Endothelial cell of umbilical vein (primary cell): ENCODE measurements around the gene FGD3. TPM values are rescaled to one million over a fixed set of nuclear protein-coding genes. Genes with fewer than 3 reads are reported as not detected.

Experiments
- BruUV-seq: library from RNA; stranded (reverse); fragments of 400-500 nt; replicated peaks from 2 replicates; lab custom pipeline; 2021; lab: Mats Ljungman, UMichigan
- CTCF ChIA-PET: fragments of 300-600, 350-600 bp; sonication (Branson Sonifier 250); formaldehyde crosslinking; loops from one replicate; lab custom pipeline; 2021; ENCODE audit warnings: antibody characterized with exemption, inconsistent platforms; lab: Charles Lee
- POLR2A ChIA-PET: fragments of 300-600, 350-600 bp; sonication (Branson Sonifier 250); formaldehyde crosslinking; loops from one replicate; lab custom pipeline; 2021; ENCODE audit warnings: antibody characterized with exemption, inconsistent platforms; lab: Charles Lee
- DNase-seq: peaks from one replicate; pipeline ENCODE4 v3.0.0-alpha.2; 2011; ENCODE audit warnings: low read depth, low spot score
- FAIRE-seq: peaks from 2 replicates; lab custom pipeline; 2011; peaks lifted over from hg19 to GRCh38; lab: Jason Lieb, UNC
- H2AFZ ChIP-seq: 2 replicates; pipeline ENCODE4 v1.6.0; 2012; ENCODE audit warnings: low read depth, low read length, control low read depth, inconsistent platforms
- H3K27ac ChIP-seq: 2 replicates; pipeline ENCODE4 v1.5.1; 2011; ENCODE audit warnings: low read depth, mild to moderate bottlenecking, control low read depth, low read length, moderate library complexity; ENCODE audit not compliant: insufficient read depth
- H3K27me3 ChIP-seq, 2 experiments: 2 replicates each; pipeline versions ENCODE4 v1.6.0 to v1.6.1; 2011; ENCODE audit warnings: low read length in 2 of 2, mixed read lengths in 1 of 2; ENCODE audit not compliant: control insufficient read depth in 2 of 2, insufficient read depth in 2 of 2
- H3K36me3 ChIP-seq, 2 experiments: 2 replicates in 1 of 2; 3 replicates in 1 of 2; pipeline ENCODE4 v1.5.1; 2011; ENCODE audit warnings: low read length in 2 of 2, mild to moderate bottlenecking in 1 of 2, moderate library complexity in 1 of 2; ENCODE audit not compliant: control insufficient read depth in 2 of 2, insufficient read depth in 2 of 2; ENCODE audit errors: extremely low read depth in 1 of 2
- H3K4me1 ChIP-seq: 3 replicates; pipeline ENCODE4 v1.5.1; 2011; ENCODE audit warnings: mild to moderate bottlenecking, low read length; ENCODE audit not compliant: control insufficient read depth, insufficient read depth; ENCODE audit errors: extremely low read depth
- H3K4me2 ChIP-seq: 2 replicates; pipeline ENCODE4 v1.6.1; 2011; ENCODE audit warnings: low read length, control low read depth, mixed read lengths; ENCODE audit not compliant: insufficient read depth
- H3K4me3 ChIP-seq, 3 experiments: fragments of 200-600 bp in 1 of 3; sonication (generic), shearing (Covaris generic) in 1 of 3; replicated peaks in 1 of 3; 2 replicates each; pipeline ENCODE4 v1.5.1; 2011 to 2016; ENCODE audit warnings: control low read depth in 3 of 3, low read length in 3 of 3, mild to moderate bottlenecking in 2 of 3, inconsistent platforms in 1 of 3, low read depth in 1 of 3, moderate library complexity in 1 of 3; ENCODE audit not compliant: insufficient read depth in 1 of 3
- H3K79me2 ChIP-seq: 2 replicates; pipeline ENCODE4 v1.6.0; 2012; ENCODE audit warnings: low read length, inconsistent platforms; ENCODE audit not compliant: control insufficient read depth, insufficient read depth
- H3K9ac ChIP-seq: replicated peaks from 2 replicates; pipeline ENCODE3; 2011; ENCODE audit warnings: low read length, control low read depth; ENCODE audit not compliant: insufficient read depth; ENCODE audit errors: extremely low read depth
- H3K9me1 ChIP-seq: replicated peaks from 3 replicates; pipeline ENCODE4 v1.6.0; 2011; ENCODE audit warnings: mild to moderate bottlenecking, low read length; ENCODE audit not compliant: control insufficient read depth, insufficient read depth; ENCODE audit errors: extremely low read depth
- H3K9me3 ChIP-seq: replicated peaks from 2 replicates; pipeline ENCODE4 v1.5.1; 2012; ENCODE audit warnings: low read length, inconsistent platforms; ENCODE audit not compliant: control insufficient read depth, insufficient read depth
- H4K20me1 ChIP-seq: replicated peaks from 2 replicates; pipeline ENCODE3; 2011; ENCODE audit warnings: mild to moderate bottlenecking, low read length; ENCODE audit not compliant: control insufficient read depth, insufficient read depth; ENCODE audit errors: extremely low read depth
- EZH2 ChIP-seq: IDR thresholded peaks from 2 replicates; pipeline ENCODE4 v1.6.1; 2012; ENCODE audit warnings: borderline replicate concordance, low read depth, mild to moderate bottlenecking, moderate library complexity, low read length, inconsistent platforms; ENCODE audit not compliant: severe bottlenecking
- FOS ChIP-seq: IDR thresholded peaks from 2 replicates; pipeline ENCODE4 v1.6.1; 2011; ENCODE audit warnings: mild to moderate bottlenecking, low read length, moderate library complexity, borderline replicate concordance; ENCODE audit not compliant: insufficient read depth
- GATA2 ChIP-seq: IDR thresholded peaks from 2 replicates; pipeline ENCODE4 v1.7.0; 2011; ENCODE audit warnings: low read depth, mild to moderate bottlenecking, moderate library complexity, mixed read lengths, low read length; ENCODE audit not compliant: insufficient read length, insufficient read depth
- JUN ChIP-seq: IDR thresholded peaks from 2 replicates; pipeline ENCODE4 v1.6.1; 2011; ENCODE audit warnings: borderline replicate concordance, low read depth; ENCODE audit not compliant: insufficient read length, insufficient read depth
- MYC ChIP-seq: IDR thresholded peaks from one replicate; pipeline ENCODE4 v1.6.1; 2011; ENCODE audit warnings: mild to moderate bottlenecking, low read depth, low read length
- POLR2A ChIP-seq: IDR thresholded peaks from 2 replicates; pipeline ENCODE4 v1.6.1; 2012; ENCODE audit warnings: low read depth, mild to moderate bottlenecking, control low read depth, low read length
- POLR2AphosphoS5 ChIP-seq: IDR thresholded peaks from 2 replicates; pipeline ENCODE4 v1.6.1; 2012; ENCODE audit warnings: low read depth, mild to moderate bottlenecking, control low read depth, low read length, moderate library complexity; ENCODE audit not compliant: insufficient read depth
- dilution Hi-C: fragments of 300-500 bp; cut with MboI; formaldehyde crosslinking; loops from one replicate; pipeline ENCODE4 v1.15.0; 2019; ENCODE audit warnings: low sequenced_read_pairs; ENCODE audit not compliant: extremely low pct_ligation_motif_present
- intact Hi-C: fragments of 100-400 bp; cut with micrococcal nuclease; formaldehyde crosslinking; loops from one replicate; pipeline ENCODE4 v1.10.0; 2022
- polyA plus RNA-seq, 4 experiments: library from polyadenylated mRNA; depleted of rRNA in 3 of 4; stranded (reverse) in 3 of 4; unstranded in 1 of 4; fragments of >200 nt; gene quantifications; 2 replicates each; pipeline versions ENCODE4 v1.2.1 to v1.2.3, GENCODE V29; 2011 to 2012; ENCODE audit warnings: missing spikeins in 1 of 4
- total RNA-seq: library from RNA; stranded (reverse); gene quantifications from 2 replicates; pipeline ENCODE4 v1.2.3, GENCODE V29; 2021
- TF ChIP-seq, protein P1 (sequence below), 2 donors: IDR thresholded peaks; 1 replicate in 1 of 2; 2 replicates in 1 of 2; pipeline ENCODE4 v1.5.1; 2011; ENCODE audit warnings: low read length in 2 of 2, mild to moderate bottlenecking in 2 of 2, moderate library complexity in 2 of 2, control low read depth in 1 of 2, inconsistent platforms in 1 of 2, low read depth in 1 of 2; ENCODE audit not compliant: insufficient read depth in 1 of 2; ENCODE audit errors: extremely low read depth in 1 of 2
- TF ChIP-seq, protein P2 (sequence below): IDR thresholded peaks from 2 replicates; pipeline ENCODE4 v1.6.1; 2011; ENCODE audit not compliant: insufficient read depth, insufficient read length

Gene FGD3
- total and polyA plus RNA-seq, 2 donors (not counting 3 experiments of a cell fraction or from before 2014, with no cell fraction given), result not detected

DNA sequence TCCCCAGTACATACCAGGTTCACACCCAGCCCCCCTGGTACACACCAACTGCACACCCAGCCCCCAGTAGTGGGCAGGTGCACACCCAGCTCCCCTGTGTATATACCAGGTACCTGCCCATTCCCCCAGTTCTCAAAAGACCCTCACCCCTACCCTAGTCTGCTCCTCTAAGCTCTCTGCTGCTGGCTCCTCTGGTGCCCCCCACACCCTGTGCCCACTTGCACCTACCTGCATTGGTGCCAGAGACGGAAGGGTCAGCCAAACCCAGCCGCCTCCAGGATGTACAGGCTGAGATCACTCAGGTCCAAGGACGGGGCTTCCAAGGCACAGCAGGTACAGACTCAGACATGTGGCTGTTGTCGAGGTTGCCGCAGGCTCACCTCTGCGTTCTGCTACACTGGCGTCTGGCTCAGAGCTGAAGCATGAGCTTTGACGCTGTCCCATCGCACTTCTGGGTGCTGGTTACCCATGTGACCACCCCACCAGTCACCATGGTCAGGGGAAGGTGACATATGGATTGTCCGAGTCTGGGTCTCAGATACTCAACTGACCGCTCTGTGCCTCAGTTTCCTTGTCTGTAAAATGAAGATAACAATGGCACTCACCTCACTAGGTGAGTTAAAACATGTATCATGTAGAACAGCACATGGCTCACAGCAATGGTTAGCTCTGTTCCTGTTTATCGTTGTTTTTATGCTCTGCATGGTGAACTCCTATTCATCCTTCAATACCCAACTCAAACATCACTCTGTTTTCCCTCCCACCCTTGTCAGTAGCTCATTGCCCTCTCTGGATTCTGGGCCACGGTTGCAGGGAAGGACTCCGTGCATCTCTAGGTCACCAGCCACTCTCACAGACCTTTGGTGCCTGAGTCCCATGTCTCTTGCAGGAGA, 65.9 kb downstream of the FGD3 start:
- FAIRE-seq, result no peak
- Histone ChIP-seq H3K4me3 (no peak overlapping the region), H3K9ac (no peak overlapping the region), H3K79me2 (no peaks in the 10 kb centered on the region), H3K9me1 (no peaks in the 10 kb centered on the region), H3K27me3 (no peaks in the 10 kb centered on the region), H3K9me3 (no peaks in the 10 kb centered on the region), H3K27ac (no peak overlapping the region), H2AFZ (no peak overlapping the region), H3K4me2 (no peak overlapping the region), H3K36me3 (no peaks in the 10 kb centered on the region), H4K20me1 (no peaks in the 10 kb centered on the region), H3K4me1 (no peaks in the 10 kb centered on the region)
- BruUV-seq, result no TSS peak
- dilution Hi-C loops (no loop called here), intact Hi-C loops (no loop called here)
- no peak for TF ChIP-seq GATA2
- TF ChIP-seq, protein P1, sequence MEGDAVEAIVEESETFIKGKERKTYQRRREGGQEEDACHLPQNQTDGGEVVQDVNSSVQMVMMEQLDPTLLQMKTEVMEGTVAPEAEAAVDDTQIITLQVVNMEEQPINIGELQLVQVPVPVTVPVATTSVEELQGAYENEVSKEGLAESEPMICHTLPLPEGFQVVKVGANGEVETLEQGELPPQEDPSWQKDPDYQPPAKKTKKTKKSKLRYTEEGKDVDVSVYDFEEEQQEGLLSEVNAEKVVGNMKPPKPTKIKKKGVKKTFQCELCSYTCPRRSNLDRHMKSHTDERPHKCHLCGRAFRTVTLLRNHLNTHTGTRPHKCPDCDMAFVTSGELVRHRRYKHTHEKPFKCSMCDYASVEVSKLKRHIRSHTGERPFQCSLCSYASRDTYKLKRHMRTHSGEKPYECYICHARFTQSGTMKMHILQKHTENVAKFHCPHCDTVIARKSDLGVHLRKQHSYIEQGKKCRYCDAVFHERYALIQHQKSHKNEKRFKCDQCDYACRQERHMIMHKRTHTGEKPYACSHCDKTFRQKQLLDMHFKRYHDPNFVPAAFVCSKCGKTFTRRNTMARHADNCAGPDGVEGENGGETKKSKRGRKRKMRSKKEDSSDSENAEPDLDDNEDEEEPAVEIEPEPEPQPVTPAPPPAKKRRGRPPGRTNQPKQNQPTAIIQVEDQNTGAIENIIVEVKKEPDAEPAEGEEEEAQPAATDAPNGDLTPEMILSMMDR (IDR thresholded peaks at IDR 0.05; ENCODE audit: extremely low read depth in 1 of 2, insufficient read depth in 1 of 2, low read depth in 1 of 2, low read length in 2 of 2), result no peak
- no peak for TF ChIP-seq POLR2AphosphoS5
- no peak for TF ChIP-seq MYC
- TF ChIP-seq FOS, result no peak
- TF ChIP-seq JUN, result no peak
- TF ChIP-seq, protein P2, sequence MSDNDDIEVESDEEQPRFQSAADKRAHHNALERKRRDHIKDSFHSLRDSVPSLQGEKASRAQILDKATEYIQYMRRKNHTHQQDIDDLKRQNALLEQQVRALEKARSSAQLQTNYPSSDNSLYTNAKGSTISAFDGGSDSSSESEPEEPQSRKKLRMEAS, result no peak
- TF ChIP-seq POLR2A, result no peak
- TF ChIP-seq EZH2, result no peak
- DNase-seq, result no peak
- ChIA-PET CTCF (no interaction called here), POLR2A (no interaction called here)
